K562 (cell line): ENCODE measurements around the gene ITGB3BP. TPM values are rescaled to one million over a fixed set of nuclear protein-coding genes. Genes with fewer than 3 reads are reported as not detected.

Source experiments
- ATAC-seq: fragments of 200-7000 bp; cut with Tn5 transposase; 3 replicates; pipeline ENCODE4 v1.9.1; 2020; ENCODE audit warnings: moderate library complexity
- BruUV-seq: library from RNA; stranded (reverse); fragments of 400-500 nt; replicated peaks from 2 replicates; lab custom pipeline; 2021; lab: Mats Ljungman, UMichigan
- CTCF ChIA-PET: fragments of 300-600 bp; formaldehyde crosslinking; extraction: SDS; loops from one replicate; lab custom pipeline; 2021; ENCODE audit warnings: low intra/inter-chr PET ratio; lab: Yijun Ruan, JAX
- POLR2A ChIA-PET: fragments of 300-600, 350-650 bp; sonication (Branson Sonifier 250); formaldehyde crosslinking; extraction: SDS; loops from one replicate; lab custom pipeline; 2021; ENCODE audit warnings: antibody characterized with exemption, inconsistent platforms; lab: Yijun Ruan, JAX
- DNase-seq, 4 experiments: peaks; one replicate each; pipeline versions ENCODE4 v3.0.0 to v3.0.0-alpha.2; 2011 to 2018; ENCODE audit warnings: low spot score in 3 of 4, mixed read lengths in 3 of 4; ENCODE audit errors: extremely low read depth in 1 of 4
- FAIRE-seq: peaks from 2 replicates; lab custom pipeline; 2011; peaks lifted over from hg19 to GRCh38; lab: Jason Lieb, UNC
- H2AFZ ChIP-seq: 2 replicates; pipeline ENCODE4 v1.6.0; 2011; ENCODE audit warnings: low read depth, low read length, control low read depth, inconsistent platforms
- H3K27ac ChIP-seq: fragments of 200-600 bp; 3 replicates; pipeline ENCODE4 v1.8.0; 2011; ENCODE audit warnings: low read depth, mild to moderate bottlenecking, control low read depth, inconsistent platforms, low read length, moderate library complexity, mixed read lengths; ENCODE audit errors: extremely low read depth
- H3K27me3 ChIP-seq, 2 experiments: fragments of 300-600 bp in 1 of 2; 2 replicates in 1 of 2; 3 replicates in 1 of 2; pipeline versions ENCODE4 v1.6.0 to v1.8.0; 2011; ENCODE audit warnings: inconsistent platforms in 2 of 2, low read length in 2 of 2, mild to moderate bottlenecking in 1 of 2, mixed read lengths in 1 of 2, moderate library complexity in 1 of 2; ENCODE audit not compliant: control insufficient read depth in 2 of 2, insufficient read depth in 2 of 2
- H3K36me3 ChIP-seq: fragments of 300-600 bp; 3 replicates; pipeline ENCODE4 v1.8.0; 2011; ENCODE audit warnings: mild to moderate bottlenecking, low read length, inconsistent platforms; ENCODE audit not compliant: control insufficient read depth, insufficient read depth
- H3K4me1 ChIP-seq, 2 experiments: fragments of 200-600 bp in 1 of 2; replicated peaks in 1 of 2; 2 replicates in 1 of 2; 3 replicates in 1 of 2; pipeline versions ENCODE4 v1.5.1 to v1.8.0; 2011; ENCODE audit warnings: inconsistent platforms in 2 of 2, low read length in 2 of 2, mild to moderate bottlenecking in 1 of 2, mixed read lengths in 1 of 2, moderate library complexity in 1 of 2; ENCODE audit not compliant: control insufficient read depth in 2 of 2, insufficient read depth in 2 of 2
- H3K4me2 ChIP-seq: 2 replicates; pipeline ENCODE4 v1.6.1; 2011; ENCODE audit warnings: low read length, control low read depth, inconsistent platforms, mixed read lengths; ENCODE audit not compliant: insufficient read depth
- H3K4me3 ChIP-seq: fragments of 200-600 bp; sonication (generic), shearing (Covaris generic); 2 replicates; pipeline ENCODE4 v1.5.1; 2016; ENCODE audit warnings: control low read depth, inconsistent platforms
- H3K79me2 ChIP-seq: fragments of 200-600 bp; 3 replicates; pipeline ENCODE4 v1.8.0; 2011; ENCODE audit warnings: low read length, inconsistent platforms; ENCODE audit not compliant: control insufficient read depth, insufficient read depth
- H3K9ac ChIP-seq, 2 experiments: 2 replicates each; pipeline versions ENCODE4 v1.6.0 to v1.6.1; 2011; ENCODE audit warnings: low read depth in 2 of 2, low read length in 2 of 2, control low read depth in 1 of 2, inconsistent platforms in 1 of 2, mild to moderate bottlenecking in 1 of 2, mixed read lengths in 1 of 2; ENCODE audit not compliant: insufficient read depth in 1 of 2
- H3K9me1 ChIP-seq: one replicate; pipeline ENCODE4 v1.6.0; 2011; ENCODE audit warnings: inconsistent platforms, mild to moderate bottlenecking, low read length, moderate library complexity; ENCODE audit not compliant: control insufficient read depth, insufficient read depth
- H3K9me3 ChIP-seq: replicated peaks from 2 replicates; pipeline ENCODE4 v1.5.1; 2011; ENCODE audit warnings: low read depth, low read length, inconsistent platforms; ENCODE audit not compliant: control insufficient read depth, insufficient read depth
- H4K20me1 ChIP-seq: replicated peaks from 2 replicates; pipeline ENCODE4 v1.6.1; 2011; ENCODE audit warnings: low read length, inconsistent platforms, mixed read lengths; ENCODE audit not compliant: control insufficient read depth, insufficient read depth
- ATF1 ChIP-seq, 2 experiments: fragments of 450-650 bp in 1 of 2; IDR thresholded peaks; 2 replicates each; pipeline ENCODE4 v1.6.1; 2016; ENCODE audit warnings: missing compliant biosample characterization in 1 of 2, missing genetic modification characterization in 1 of 2
- CHD1 ChIP-seq: fragments of 200-600 bp; sonication (generic); IDR thresholded peaks from one replicate; pipeline ENCODE4 v1.6.1; 2012; ENCODE audit warnings: mild to moderate bottlenecking, moderate library complexity, low read length, inconsistent platforms
- CHD2 ChIP-seq: IDR thresholded peaks from 2 replicates; pipeline ENCODE4 v1.6.1; 2011; ENCODE audit warnings: low read depth, low read length
- DMBX1 ChIP-seq: fragments of 250-450 bp; sonication (Bioruptor Pico); IDR thresholded peaks from 2 replicates; pipeline ENCODE4 v1.8.0; 2022; ENCODE audit warnings: inconsistent platforms, mild to moderate bottlenecking, moderate library complexity, borderline replicate concordance
- MAFK ChIP-seq: IDR thresholded peaks from 2 replicates; pipeline ENCODE4 v1.6.1; 2011; ENCODE audit warnings: low read length, improper control_type of control experiment
- SRSF7 ChIP-seq: fragments of 200-400 bp; formaldehyde crosslinking; optimal IDR thresholded peaks from 2 replicates; pipeline ENCODE3; 2017; ENCODE audit warnings: mild to moderate bottlenecking, low read depth, low read length
- ZBTB12 ChIP-seq: fragments of 250-450 bp; sonication (Bioruptor Pico); IDR thresholded peaks from 2 replicates; pipeline ENCODE4 v1.4.0; 2020
- ZHX1 ChIP-seq: fragments of 150-350 bp; conservative IDR thresholded peaks from 2 replicates; pipeline ENCODE4 v1.6.1; 2014; ENCODE audit warnings: low read length
- ZKSCAN1 ChIP-seq: fragments of 150-350 bp; IDR thresholded peaks from 2 replicates; pipeline ENCODE4 v1.6.1; 2016; ENCODE audit warnings: low read depth, low read length
- ZNF12 ChIP-seq: sonication (generic); formaldehyde crosslinking; IDR thresholded peaks from 2 replicates; pipeline ENCODE4 v1.4.0; 2020; ENCODE audit warnings: mild to moderate bottlenecking, missing genetic modification reagents
- ZNF165 ChIP-seq: fragments of 250-450 bp; sonication (Bioruptor Pico); IDR thresholded peaks from 2 replicates; pipeline ENCODE4 v1.4.0; 2020; ENCODE audit warnings: borderline replicate concordance
- ZNF184 ChIP-seq: sonication (generic); formaldehyde crosslinking; IDR thresholded peaks from 2 replicates; pipeline ENCODE4 v1.5.0; 2020; ENCODE audit warnings: missing genetic modification reagents
- ZNF212 ChIP-seq: fragments of 450-650 bp; formaldehyde crosslinking; IDR thresholded peaks from 2 replicates; pipeline ENCODE4 v1.4.0; 2020; ENCODE audit warnings: mild to moderate bottlenecking
- ZNF511 ChIP-seq: sonication (generic); formaldehyde crosslinking; IDR thresholded peaks from 2 replicates; pipeline ENCODE4 v1.8.0; 2022; ENCODE audit warnings: mild to moderate bottlenecking, missing genetic modification reagents
- ZNF57 ChIP-seq: fragments of 450-650 bp; formaldehyde crosslinking; IDR thresholded peaks from 2 replicates; pipeline ENCODE4 v1.4.0; 2020; ENCODE audit warnings: mild to moderate bottlenecking, moderate library complexity
- in situ Hi-C: fragments of 300-500 bp; cut with MboI; formaldehyde crosslinking; loops from 4 replicates; pipeline ENCODE4 v1.15.0; 2018; ENCODE audit warnings: inconsistent platforms, mixed read lengths
- intact Hi-C: fragments of 100-400 bp; cut with micrococcal nuclease; formaldehyde crosslinking; loops from 2 replicates; pipeline ENCODE4 v1.14.2; 2022
- polyA plus RNA-seq, 8 experiments: library from polyadenylated mRNA; depleted of rRNA in 4 of 8; stranded (reverse) in 5 of 8; unstranded in 3 of 8; fragments of >200 nt; fragmentation: Nextera tagmentation in 2 of 8; fragmentation: Illumina TruSeq in 1 of 8; extraction: Ambion mirVana in 2 of 8; extraction: Trizol in 1 of 8; gene quantifications; 2 replicates each; pipeline versions ENCODE4 v1.2.1 to v1.2.3, GENCODE V29; 2011 to 2014; ENCODE audit warnings: inconsistent platforms in 1 of 8, missing spikeins in 1 of 8
- total RNA-seq, 7 experiments: library from RNA; depleted of rRNA in 6 of 7; stranded (reverse); fragments of >200 nt in 6 of 7; fragmentation: Illumina TruSeq in 2 of 7; extraction: Trizol in 2 of 7; gene quantifications; 2 replicates each; pipeline versions ENCODE4 v1.2.1 to v1.2.3, GENCODE V29; 2011 to 2021; ENCODE audit warnings: low replicate concordance in 1 of 7

The ITGB3BP gene
- total and polyA plus RNA-seq, 9 of the 15 experiments (the other 6 are each of a cell fraction or from before 2014, with no cell fraction given) = 62.8 to 151 (median 110) TPM

GRCh38 chr1:63563745-63564144 lies 40.7 kb upstream of the ITGB3BP start:
- in situ Hi-C loops (no loop called here), intact Hi-C loops (no loop called here)
- FAIRE-seq (no peak), ATAC-seq (no peak), DNase-seq (no peak)
- Histone ChIP-seq H3K79me2 (no peaks in the 10 kb centered on the region), H3K27me3 (no peaks in the 10 kb centered on the region), H3K9me3 (no peaks in the 10 kb centered on the region), H3K4me2 (no peak overlapping the region), H4K20me1 (no peaks in the 10 kb centered on the region), H3K36me3 (no peaks in the 10 kb centered on the region), H3K9me1 (no peaks in the 10 kb centered on the region), H2AFZ (no peak overlapping the region), H3K27ac (no peak overlapping the region), H3K4me1 (no peaks in the 10 kb centered on the region), H3K4me3 (no peak overlapping the region), H3K9ac (no peak overlapping the region)
- BruUV-seq = no TSS peak
- ChIA-PET CTCF (no interaction called here), POLR2A (no interaction called here)
- no peak for TF ChIP-seq CHD1
- TF ChIP-seq CHD2 = no peak
- TF ChIP-seq ZNF12 (CRISPR knock-in tag) = no peak
- TF ChIP-seq SRSF7 = no peak
- TF ChIP-seq ZNF165 (CRISPR knock-in tag) = no peak
- no peak for TF ChIP-seq ATF1 (CRISPR knock-in tag; IDR thresholded peaks at IDR 0.05)
- no peak for TF ChIP-seq ATF1 (tag; IDR thresholded peaks at IDR 0.05)
- TF ChIP-seq DMBX1 = no peak
- TF ChIP-seq ZNF184 = no peak
- TF ChIP-seq ZNF511 = no peak
- TF ChIP-seq ZKSCAN1 = no peak
- TF ChIP-seq ZHX1 = no peak
- TF ChIP-seq ZNF57 (CRISPR knock-in tag) = no peak
- no peak for TF ChIP-seq MAFK
- TF ChIP-seq ZNF212 (CRISPR knock-in tag) = no peak
- TF ChIP-seq ZBTB12 = no peak
